ENCODE data around the gene TMEM87B. TPM values are rescaled to one million over a fixed set of nuclear protein-coding genes. Genes with fewer than 3 reads are reported as not detected.
A peak's percentile ranks its signal among the peaks of the same experiment; 100 is the strongest.

The TMEM87B gene
- total RNA-seq, 4 donors from 2014 or later, result 21.9 to 74.5 (median 60.7) TPM

- no peak overlapping the region for H3K4me3 ChIP-seq
- peaks cover 0 to 8% of the 10 kb centered on the region in 2 donors for H3K9me3 ChIP-seq
- H3K27ac ChIP-seq, result no peak overlapping the region
- no peak for TF ChIP-seq EP300 (IDR thresholded peaks at IDR 0.05; ENCODE audit: low read depth)
- TF ChIP-seq POLR2A (IDR thresholded peaks at IDR 0.05), result no peak
- TF ChIP-seq, protein P1, sequence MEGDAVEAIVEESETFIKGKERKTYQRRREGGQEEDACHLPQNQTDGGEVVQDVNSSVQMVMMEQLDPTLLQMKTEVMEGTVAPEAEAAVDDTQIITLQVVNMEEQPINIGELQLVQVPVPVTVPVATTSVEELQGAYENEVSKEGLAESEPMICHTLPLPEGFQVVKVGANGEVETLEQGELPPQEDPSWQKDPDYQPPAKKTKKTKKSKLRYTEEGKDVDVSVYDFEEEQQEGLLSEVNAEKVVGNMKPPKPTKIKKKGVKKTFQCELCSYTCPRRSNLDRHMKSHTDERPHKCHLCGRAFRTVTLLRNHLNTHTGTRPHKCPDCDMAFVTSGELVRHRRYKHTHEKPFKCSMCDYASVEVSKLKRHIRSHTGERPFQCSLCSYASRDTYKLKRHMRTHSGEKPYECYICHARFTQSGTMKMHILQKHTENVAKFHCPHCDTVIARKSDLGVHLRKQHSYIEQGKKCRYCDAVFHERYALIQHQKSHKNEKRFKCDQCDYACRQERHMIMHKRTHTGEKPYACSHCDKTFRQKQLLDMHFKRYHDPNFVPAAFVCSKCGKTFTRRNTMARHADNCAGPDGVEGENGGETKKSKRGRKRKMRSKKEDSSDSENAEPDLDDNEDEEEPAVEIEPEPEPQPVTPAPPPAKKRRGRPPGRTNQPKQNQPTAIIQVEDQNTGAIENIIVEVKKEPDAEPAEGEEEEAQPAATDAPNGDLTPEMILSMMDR (IDR thresholded peaks at IDR 0.05), result no peak
- no peak for TF ChIP-seq POLR2AphosphoS5 (IDR thresholded peaks at IDR 0.05)
- in situ Hi-C loops (cut with MboI; ENCODE audit: low pct_ligation_motif_present in 1 of 4, low pct_unique_long_range_greater_than_20kb in 1 of 4, low sequenced_read_pairs in 3 of 4) (loop anchor here in 2 of 4 donors (5.0 to 10.0 kb wide), 2 partner anchors 156 to 163 kb away; partner anchors contain the start of gene ANAPC1 (in 1 of the 2)), intact Hi-C loops (cut with DNase I; ENCODE audit: low total_unique reads) (loop anchor here (5.0 kb wide), 1 partner anchor 151 kb away; the partner anchor contains the start of gene MERTK)
- no peaks in the 10 kb centered on the region for H3K36me3 ChIP-seq
- DNase-seq, result no peak
- peaks cover 6 to 43% (median 15%) of the 10 kb centered on the region in 4 donors for H3K4me1 ChIP-seq
- 60 to 72% methylated on average over 4 of the region's 4 CpGs for WGBS, 2 donors (ENCODE audit: low coverage in 1 of 2)
- H3K27me3 ChIP-seq, result no peaks in the 10 kb centered on the region
These were observed 6.9 kb upstream of the TMEM87B start for GRCh38 chr2:112048236-112048592.

DNA sequence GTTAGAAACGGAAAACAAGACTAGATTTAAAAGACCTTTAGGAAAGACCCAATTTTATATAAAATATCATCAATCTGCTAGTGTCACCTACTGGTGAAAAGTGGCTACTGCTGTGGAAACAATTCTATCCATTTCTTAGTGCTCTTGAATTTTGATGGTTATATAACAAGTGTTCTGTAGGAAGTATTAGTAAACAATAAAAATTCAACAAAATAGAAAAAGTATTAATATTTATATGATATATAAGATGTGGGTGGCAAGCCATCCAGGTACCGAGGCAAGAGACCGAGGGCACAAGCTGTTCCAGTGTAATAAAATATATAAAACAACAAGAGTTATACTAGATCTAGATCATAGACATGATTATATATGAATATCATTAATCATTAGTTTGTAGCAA lies 6.2 kb upstream of the TMEM87B start:
- WGBS, 2 donors (ENCODE audit: low coverage in 1 of 2), result 10 to 22% methylated on average over 3 of the region's 3 CpGs
- Histone ChIP-seq H3K9me3 (peaks cover 0 to 8% of the 10 kb centered on the region in 2 donors), H3K4me3 (no peak overlapping the region), H3K4me1 (peaks cover 11 to 50% (median 21%) of the 10 kb centered on the region in 4 donors), H3K36me3 (no peaks in the 10 kb centered on the region), H3K27ac (no peak overlapping the region), H3K27me3 (no peaks in the 10 kb centered on the region)
- TF ChIP-seq EP300 (IDR thresholded peaks at IDR 0.05; ENCODE audit: low read depth) (no peak), POLR2A (IDR thresholded peaks at IDR 0.05) (no peak), POLR2AphosphoS5 (IDR thresholded peaks at IDR 0.05) (no peak)
- TF ChIP-seq, protein P1 (IDR thresholded peaks at IDR 0.05), result peak; percentile 77 to 91 (median 84)
- DNase-seq, result peak; percentile 20
- in situ Hi-C loops (cut with MboI; ENCODE audit: low pct_ligation_motif_present in 1 of 4, low pct_unique_long_range_greater_than_20kb in 1 of 4, low sequenced_read_pairs in 3 of 4), result loop anchor here in 2 of 4 donors (5.0 to 10.0 kb wide), 2 partner anchors 157 to 164 kb away; partner anchors contain the start of gene ANAPC1 (in 1 of the 2)
- intact Hi-C loops (cut with DNase I; ENCODE audit: low total_unique reads), result loop anchor here (5.0 kb wide), 1 partner anchor 152 kb away; the partner anchor contains the start of gene MERTK

GRCh38 chr2:112050316-112050715 lies 4.8 kb upstream of the TMEM87B start:
- 36 to 65% methylated on average over 1 of the region's 1 CpG for WGBS, 2 donors (ENCODE audit: low coverage in 1 of 2)
- in situ Hi-C loops (cut with MboI; ENCODE audit: low pct_ligation_motif_present in 1 of 4, low pct_unique_long_range_greater_than_20kb in 1 of 4, low sequenced_read_pairs in 3 of 4), result loop anchor here in 2 of 4 donors (5.0 to 10.0 kb wide), 2 partner anchors 156 to 158 kb away; partner anchors contain the start of gene MERTK (in 1 of the 2)

More at GRCh38 chr2:112050316-112050715, 4.8 kb upstream of the TMEM87B start:
- Histone ChIP-seq H3K9me3 (peaks cover 0 to 7% of the 10 kb centered on the region in 2 donors), H3K4me3 (no peak overlapping the region), H3K27me3 (no peaks in the 10 kb centered on the region), H3K36me3 (no peaks in the 10 kb centered on the region), H3K4me1 (peaks cover 12 to 51% (median 22%) of the 10 kb centered on the region in 4 donors), H3K27ac (peak overlapping the region; percentile 10 to 64 (median 52))
- DNase-seq, result no peak
- TF ChIP-seq, protein P1 (IDR thresholded peaks at IDR 0.05), result no peak
- no peak for TF ChIP-seq POLR2A (IDR thresholded peaks at IDR 0.05)
- TF ChIP-seq EP300 (IDR thresholded peaks at IDR 0.05; ENCODE audit: low read depth), result no peak
- no peak for TF ChIP-seq POLR2AphosphoS5 (IDR thresholded peaks at IDR 0.05)
- intact Hi-C loops (cut with DNase I; ENCODE audit: low total_unique reads), result loop anchor here (10.0 kb wide), 1 partner anchor 224 kb away; the partner anchor contains the start of gene ZC3H6

All from transverse colon (tissue), 4 donors.